Prostate gland (tissue), 2 donors: Measurements from ENCODE around the gene PHLDA2. TPM values are rescaled to one million over a fixed set of nuclear protein-coding genes. Genes with fewer than 3 reads are reported as not detected.

Source experiments
- DNase-seq: peaks from one replicate; pipeline ENCODE4 v3.0.0-alpha.2; 2019; ENCODE audit warnings: low spot score
- H3K27ac ChIP-seq, 2 donors: fragments of 200-600 bp; sonication (generic); 2 replicates each; pipeline ENCODE4 v1.5.1; 2017 to 2019
- H3K27me3 ChIP-seq: fragments of 200-600 bp; sonication (generic); replicated peaks from 2 replicates; pipeline ENCODE4 v1.5.1; 2019; ENCODE audit not compliant: insufficient read depth
- H3K36me3 ChIP-seq, 2 donors: fragments of 200-600 bp; sonication (generic); 1 replicate in 1 of 2; 2 replicates in 1 of 2; pipeline versions ENCODE4 v1.5.1 to v1.8.1; 2017 to 2019
- H3K4me1 ChIP-seq: fragments of 200-600 bp; sonication (generic); replicated peaks from 2 replicates; pipeline ENCODE4 v1.5.1; 2019
- H3K4me3 ChIP-seq, 2 donors: fragments of 200-600 bp; sonication (generic); 2 replicates each; pipeline ENCODE4 v1.5.1; 2017 to 2019
- H3K9me3 ChIP-seq: fragments of 200-600 bp; sonication (generic); 2 replicates; pipeline ENCODE4 v1.5.1; 2017
- CTCF ChIP-seq, 4 experiments: fragments of 200-600 bp in 2 of 4; fragments of 450-650 bp in 2 of 4; sonication (generic) in 2 of 4; IDR thresholded peaks; 1 replicate in 3 of 4; 2 replicates in 1 of 4; pipeline ENCODE4 v1.5.1; 2016 to 2019; ENCODE audit warnings: antibody characterized with exemption in 4 of 4, mild to moderate bottlenecking in 2 of 4, moderate library complexity in 2 of 4
- POLR2A ChIP-seq: fragments of 450-650 bp; IDR thresholded peaks from one replicate; pipeline ENCODE4 v1.6.1; 2016; ENCODE audit warnings: antibody characterized with exemption, mild to moderate bottlenecking
- POLR2AphosphoS5 ChIP-seq: sonication (generic); formaldehyde crosslinking; IDR thresholded peaks from one replicate; pipeline ENCODE4 v1.6.1; 2017; ENCODE audit warnings: antibody characterized with exemption
- WGBS: methylation state at CpG from one replicate; pipeline ENCODE4 v1.1.5; 2018; 5-methylcytosine and 5-hydroxymethylcytosine counted together
- intact Hi-C: fragments of 100-400 bp; cut with DNase I; formaldehyde crosslinking; loops from one replicate; pipeline ENCODE4 v1.14.2; 2022
- total RNA-seq, 2 donors: library from RNA; depleted of rRNA; stranded (reverse); fragments of >200 nt; gene quantifications; one replicate each; pipeline ENCODE4 v1.1.0, GENCODE V29; 2016

The PHLDA2 gene
- total RNA-seq, 2 donors from 2014 or later = 12.4 to 20.4 TPM

GRCh38 chr11:2921742-2922493, 7.3 kb downstream of the PHLDA2 start:
- no peaks in the 10 kb centered on the region for H3K36me3 ChIP-seq
- no peaks in the 10 kb centered on the region for H3K27me3 ChIP-seq
- no peak overlapping the region for H3K27ac ChIP-seq
- H3K9me3 ChIP-seq = no peaks in the 10 kb centered on the region
- H3K4me3 ChIP-seq = no peak overlapping the region
- DNase-seq = no peak
- intact Hi-C loops = no loop called here
- H3K4me1 ChIP-seq = no peaks in the 10 kb centered on the region
- WGBS = 91% methylated on average over 21 of the region's 29 CpGs
- TF ChIP-seq POLR2A = no peak
- TF ChIP-seq CTCF (IDR thresholded peaks at IDR 0.05) = no peak
- TF ChIP-seq POLR2AphosphoS5 = no peak

- no peak for DNase-seq
- no peak overlapping the region for H3K27ac ChIP-seq
- H3K9me3 ChIP-seq = no peaks in the 10 kb centered on the region
- H3K4me3 ChIP-seq = no peak overlapping the region
- intact Hi-C loops = no loop called here
- 88% methylated on average over 12 of the region's 16 CpGs for WGBS
- H3K27me3 ChIP-seq = no peaks in the 10 kb centered on the region
- H3K36me3 ChIP-seq = no peaks in the 10 kb centered on the region
- no peak for TF ChIP-seq POLR2A
- TF ChIP-seq CTCF (IDR thresholded peaks at IDR 0.05) = no peak
- TF ChIP-seq POLR2AphosphoS5 = no peak
- H3K4me1 ChIP-seq = no peaks in the 10 kb centered on the region
Measured at GRCh38 chr11:2921261-2921660, 8.0 kb downstream of the PHLDA2 start.

GRCh38 chr11:2920343-2920742, 8.9 kb downstream of the PHLDA2 start:
- H3K4me1 ChIP-seq = no peaks in the 10 kb centered on the region
- no peak overlapping the region for H3K4me3 ChIP-seq
- H3K27ac ChIP-seq = no peak overlapping the region
- no peaks in the 10 kb centered on the region for H3K27me3 ChIP-seq
- no peaks in the 10 kb centered on the region for H3K36me3 ChIP-seq
- intact Hi-C loops = no loop called here
- DNase-seq = no peak
- H3K9me3 ChIP-seq = no peaks in the 10 kb centered on the region
- WGBS = 89% methylated on average over 12 of the region's 12 CpGs
- TF ChIP-seq CTCF (IDR thresholded peaks at IDR 0.05) (no peak), POLR2A (no peak), POLR2AphosphoS5 (no peak)

GRCh38 chr11:2919837-2920236, 9.4 kb downstream of the PHLDA2 start:
- no peak for TF ChIP-seq CTCF (IDR thresholded peaks at IDR 0.05)
- TF ChIP-seq POLR2A = no peak
- no peak for TF ChIP-seq POLR2AphosphoS5
- H3K4me1 ChIP-seq = no peaks in the 10 kb centered on the region
- H3K27ac ChIP-seq = no peak overlapping the region
- no peak for DNase-seq
- H3K9me3 ChIP-seq = no peaks in the 10 kb centered on the region
- no peaks in the 10 kb centered on the region for H3K27me3 ChIP-seq
- intact Hi-C loops = no loop called here
- no peak overlapping the region for H3K4me3 ChIP-seq
- WGBS = 89% methylated on average over 13 of the region's 13 CpGs
- H3K36me3 ChIP-seq = no peaks in the 10 kb centered on the region

GRCh38 chr11:2919188-2919587, 10.0 kb downstream of the PHLDA2 start:
- H3K27ac ChIP-seq = no peak overlapping the region
- TF ChIP-seq CTCF (IDR thresholded peaks at IDR 0.05) (no peak), POLR2AphosphoS5 (no peak), POLR2A (no peak)
- intact Hi-C loops = no loop called here
- H3K9me3 ChIP-seq = no peaks in the 10 kb centered on the region
- H3K4me1 ChIP-seq = no peaks in the 10 kb centered on the region
- no peaks in the 10 kb centered on the region for H3K36me3 ChIP-seq
- no peak overlapping the region for H3K4me3 ChIP-seq
- WGBS = 96% methylated on average over 9 of the region's 9 CpGs
- no peak for DNase-seq
- no peaks in the 10 kb centered on the region for H3K27me3 ChIP-seq
